ENCODE data around the gene MAGEA6. TPM values are rescaled to one million over a fixed set of nuclear protein-coding genes. Genes with fewer than 3 reads are reported as not detected.
"Not testable (repeated sequence)": the region's sequence is repeated elsewhere in the genome, so short reads cannot be mapped to it uniquely, and the experiment has no call there.

Gene MAGEA6
- total and polyA plus RNA-seq, 4 donors, result not detected

DNA sequence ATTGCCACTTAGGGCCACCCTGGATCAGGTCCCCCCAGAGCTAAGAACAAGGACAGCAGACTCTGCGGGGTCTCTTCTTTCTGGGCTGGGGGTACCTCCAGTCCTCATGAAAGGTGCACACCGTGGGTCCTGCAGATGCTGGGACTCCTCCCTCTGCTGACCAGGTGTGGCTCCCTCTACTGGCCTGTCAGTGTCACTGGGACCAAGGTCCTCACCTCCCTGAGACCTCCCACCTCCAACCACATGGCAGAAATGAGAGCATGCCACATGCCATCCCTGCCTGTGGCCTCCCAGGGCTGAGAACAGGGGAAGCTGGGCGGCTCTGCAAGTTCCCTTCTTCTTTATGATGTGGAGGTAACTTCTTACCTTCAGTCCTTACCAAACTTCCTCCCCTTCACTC lies 17.6 kb upstream of the MAGEA6 start:
- not testable (repeated sequence) for H3K27me3 ChIP-seq (ENCODE audit: control insufficient read depth, insufficient read depth, low read length); H3K4me1 ChIP-seq (ENCODE audit: control insufficient read depth, insufficient read depth, low read length); H3K4me3 ChIP-seq (ENCODE audit: low read depth, low read length); H3K36me3 ChIP-seq (ENCODE audit: control insufficient read depth, insufficient read depth, low read length); DNase-seq (ENCODE audit: low read depth in 4 of 6, low spot score in 6 of 6); H3K27ac ChIP-seq (ENCODE audit: low read depth, low read length); H3K9me3 ChIP-seq (ENCODE audit: control insufficient read depth, insufficient read depth, low read length)
- no CpG with 5 or more reads among the region's 3 CpGs for WGBS (ENCODE audit: insufficient coverage)

- H3K9me3 ChIP-seq (ENCODE audit: control insufficient read depth, insufficient read depth, low read length), result not testable (repeated sequence)
Observed at GRCh38 chrX:152766562-152766961, 2.9 kb downstream of the MAGEA6 start.

DNA sequence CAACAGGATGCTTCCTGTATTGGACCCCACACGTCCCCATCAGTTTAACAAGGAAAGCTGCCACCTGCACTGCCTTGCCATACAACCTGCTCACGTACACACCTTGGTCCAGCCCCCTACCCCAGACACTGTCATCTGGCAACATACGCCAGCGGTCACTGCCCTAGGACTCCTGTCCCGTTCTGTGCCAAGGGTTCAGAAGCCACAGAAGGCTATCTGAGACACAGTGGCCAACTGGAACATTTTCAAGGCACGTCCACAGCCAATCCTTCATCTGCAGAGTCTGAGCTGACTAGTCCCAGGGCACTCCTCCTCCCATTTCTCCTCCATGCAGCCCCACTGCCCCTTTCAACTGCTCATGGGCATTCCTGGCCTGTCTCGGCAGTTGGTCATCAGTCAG lies 7.9 kb downstream of the MAGEA6 start:
- H3K4me3 ChIP-seq (ENCODE audit: low read depth, low read length); DNase-seq (ENCODE audit: low read depth in 4 of 6, low spot score in 6 of 6); H3K4me1 ChIP-seq (ENCODE audit: control insufficient read depth, insufficient read depth, low read length); H3K27ac ChIP-seq (ENCODE audit: low read depth, low read length); H3K36me3 ChIP-seq (ENCODE audit: control insufficient read depth, insufficient read depth, low read length); H3K27me3 ChIP-seq (ENCODE audit: control insufficient read depth, insufficient read depth, low read length); H3K9me3 ChIP-seq (ENCODE audit: control insufficient read depth, insufficient read depth, low read length): not testable (repeated sequence)
- no CpG with 5 or more reads among the region's 7 CpGs for WGBS (ENCODE audit: insufficient coverage)

More at GRCh38 chrX:152766562-152766961, 2.9 kb downstream of the MAGEA6 start:
- H3K4me1 ChIP-seq (ENCODE audit: control insufficient read depth, insufficient read depth, low read length); DNase-seq (ENCODE audit: low read depth in 4 of 6, low spot score in 6 of 6); H3K36me3 ChIP-seq (ENCODE audit: control insufficient read depth, insufficient read depth, low read length); H3K27me3 ChIP-seq (ENCODE audit: control insufficient read depth, insufficient read depth, low read length); H3K27ac ChIP-seq (ENCODE audit: low read depth, low read length); H3K4me3 ChIP-seq (ENCODE audit: low read depth, low read length): not testable (repeated sequence)
- WGBS (ENCODE audit: insufficient coverage), result 77% methylated on average over 5 of the region's 9 CpGs

GRCh38 chrX:152759544-152759943 lies 9.9 kb downstream of the MAGEA6 start:
- H3K27ac ChIP-seq (ENCODE audit: low read depth, low read length); H3K9me3 ChIP-seq (ENCODE audit: control insufficient read depth, insufficient read depth, low read length); H3K4me1 ChIP-seq (ENCODE audit: control insufficient read depth, insufficient read depth, low read length); H3K27me3 ChIP-seq (ENCODE audit: control insufficient read depth, insufficient read depth, low read length); DNase-seq (ENCODE audit: low read depth in 4 of 6, low spot score in 6 of 6); H3K4me3 ChIP-seq (ENCODE audit: low read depth, low read length); H3K36me3 ChIP-seq (ENCODE audit: control insufficient read depth, insufficient read depth, low read length): not testable (repeated sequence)
- WGBS (ENCODE audit: insufficient coverage), result no CpG with 5 or more reads among the region's 7 CpGs

- not testable (repeated sequence) for H3K27ac ChIP-seq (ENCODE audit: low read depth, low read length); H3K4me3 ChIP-seq (ENCODE audit: low read depth, low read length); DNase-seq (ENCODE audit: low read depth in 4 of 6, low spot score in 6 of 6); H3K27me3 ChIP-seq (ENCODE audit: control insufficient read depth, insufficient read depth, low read length); H3K4me1 ChIP-seq (ENCODE audit: control insufficient read depth, insufficient read depth, low read length); H3K9me3 ChIP-seq (ENCODE audit: control insufficient read depth, insufficient read depth, low read length); H3K36me3 ChIP-seq (ENCODE audit: control insufficient read depth, insufficient read depth, low read length)
- no CpG with 5 or more reads among the region's 2 CpGs for WGBS (ENCODE audit: insufficient coverage)
Observed at GRCh38 chrX:152758918-152759317, 10.6 kb downstream of the MAGEA6 start, which contains the start of gene CSAG3. Gene CSAG3 (plus strand): TSS chrX:152759218.

DNA sequence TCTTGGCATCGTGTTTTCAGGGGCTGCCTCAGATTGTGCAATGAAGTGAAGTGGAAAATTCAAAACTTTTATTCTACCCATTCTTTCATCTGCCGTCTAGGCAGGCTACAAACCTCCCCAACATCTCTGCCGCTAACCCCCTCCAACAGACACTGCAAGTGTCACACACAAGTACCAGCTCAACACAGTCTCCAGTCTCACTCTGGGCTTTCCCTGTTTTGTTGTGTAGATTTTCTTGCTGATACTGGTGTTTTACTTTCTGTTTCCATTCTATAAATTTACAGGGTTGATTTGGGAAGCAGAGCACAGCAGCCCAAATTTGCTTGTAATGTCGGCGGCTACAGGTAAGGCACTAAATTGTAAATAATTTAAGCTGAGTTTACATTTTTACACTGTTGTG lies 14.6 kb downstream of the MAGEA6 start:
- DNase-seq (ENCODE audit: low read depth in 4 of 6, low spot score in 6 of 6); H3K4me3 ChIP-seq (ENCODE audit: low read depth, low read length); H3K36me3 ChIP-seq (ENCODE audit: control insufficient read depth, insufficient read depth, low read length); H3K9me3 ChIP-seq (ENCODE audit: control insufficient read depth, insufficient read depth, low read length); H3K4me1 ChIP-seq (ENCODE audit: control insufficient read depth, insufficient read depth, low read length); H3K27me3 ChIP-seq (ENCODE audit: control insufficient read depth, insufficient read depth, low read length); H3K27ac ChIP-seq (ENCODE audit: low read depth, low read length): not testable (repeated sequence)
- WGBS (ENCODE audit: insufficient coverage), result no CpG with 5 or more reads among the region's 5 CpGs

- H3K27me3 ChIP-seq (ENCODE audit: control insufficient read depth, insufficient read depth, low read length); H3K36me3 ChIP-seq (ENCODE audit: control insufficient read depth, insufficient read depth, low read length); H3K27ac ChIP-seq (ENCODE audit: low read depth, low read length); DNase-seq (ENCODE audit: low read depth in 4 of 6, low spot score in 6 of 6); H3K4me1 ChIP-seq (ENCODE audit: control insufficient read depth, insufficient read depth, low read length); H3K4me3 ChIP-seq (ENCODE audit: low read depth, low read length); H3K9me3 ChIP-seq (ENCODE audit: control insufficient read depth, insufficient read depth, low read length): not testable (repeated sequence)
- WGBS (ENCODE audit: insufficient coverage), result no CpG with 5 or more reads among the region's 35 CpGs
Observed at GRCh38 chrX:152753686-152754650, 15.5 kb downstream of the MAGEA6 start, which contains the start of gene MAGEA2. Gene MAGEA2 (minus strand): TSS chrX:152753842. CDS start chrX:152751363, 2,479 bp downstream.

- Histone ChIP-seq H3K4me3 (ENCODE audit: low read depth, low read length) (no peak overlapping the region), H3K27me3 (ENCODE audit: control insufficient read depth, insufficient read depth, low read length) (no peaks in the 10 kb centered on the region), H3K4me1 (ENCODE audit: control insufficient read depth, insufficient read depth, low read length) (no peaks in the 10 kb centered on the region), H3K9me3 (ENCODE audit: control insufficient read depth, insufficient read depth, low read length) (no peaks in the 10 kb centered on the region), H3K27ac (ENCODE audit: low read depth, low read length) (no peak overlapping the region), H3K36me3 (ENCODE audit: control insufficient read depth, insufficient read depth, low read length) (no peaks in the 10 kb centered on the region)
- no CpG with 5 or more reads among the region's 5 CpGs for WGBS (ENCODE audit: insufficient coverage)
- DNase-seq (ENCODE audit: low read depth in 4 of 6, low spot score in 6 of 6), result no peak
Observed at GRCh38 chrX:152738560-152738959, 30.9 kb downstream of the MAGEA6 start.

DNA sequence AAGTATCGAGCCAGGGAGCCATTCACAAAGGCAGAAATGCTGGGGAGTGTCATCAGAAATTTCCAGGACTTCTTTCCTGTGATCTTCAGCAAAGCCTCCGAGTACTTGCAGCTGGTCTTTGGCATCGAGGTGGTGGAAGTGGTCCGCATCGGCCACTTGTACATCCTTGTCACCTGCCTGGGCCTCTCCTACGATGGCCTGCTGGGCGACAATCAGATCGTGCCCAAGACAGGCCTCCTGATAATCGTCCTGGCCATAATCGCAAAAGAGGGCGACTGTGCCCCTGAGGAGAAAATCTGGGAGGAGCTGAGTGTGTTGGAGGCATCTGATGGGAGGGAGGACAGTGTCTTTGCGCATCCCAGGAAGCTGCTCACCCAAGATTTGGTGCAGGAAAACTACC lies 33.0 kb downstream of the MAGEA6 start:
- DNase-seq (ENCODE audit: low read depth in 4 of 6, low spot score in 6 of 6); H3K27me3 ChIP-seq (ENCODE audit: control insufficient read depth, insufficient read depth, low read length); H3K4me1 ChIP-seq (ENCODE audit: control insufficient read depth, insufficient read depth, low read length); H3K4me3 ChIP-seq (ENCODE audit: low read depth, low read length); H3K36me3 ChIP-seq (ENCODE audit: control insufficient read depth, insufficient read depth, low read length); H3K9me3 ChIP-seq (ENCODE audit: control insufficient read depth, insufficient read depth, low read length); H3K27ac ChIP-seq (ENCODE audit: low read depth, low read length): not testable (repeated sequence)
- WGBS (ENCODE audit: insufficient coverage), result 77% methylated on average over 12 of the region's 12 CpGs

All from spinal cord (tissue), 10 donors.